GM21723 (cell line): ENCODE measurements around the gene ANXA11.

Source experiments
- ATAC-seq: cut with Tn5 transposase; IDR thresholded peaks from one replicate; pipeline ENCODE4 v1.9.1; 2021; ENCODE audit warnings: mild to moderate bottlenecking, moderate library complexity; ENCODE audit not compliant: unreplicated experiment

The ANXA11 gene

DNA sequence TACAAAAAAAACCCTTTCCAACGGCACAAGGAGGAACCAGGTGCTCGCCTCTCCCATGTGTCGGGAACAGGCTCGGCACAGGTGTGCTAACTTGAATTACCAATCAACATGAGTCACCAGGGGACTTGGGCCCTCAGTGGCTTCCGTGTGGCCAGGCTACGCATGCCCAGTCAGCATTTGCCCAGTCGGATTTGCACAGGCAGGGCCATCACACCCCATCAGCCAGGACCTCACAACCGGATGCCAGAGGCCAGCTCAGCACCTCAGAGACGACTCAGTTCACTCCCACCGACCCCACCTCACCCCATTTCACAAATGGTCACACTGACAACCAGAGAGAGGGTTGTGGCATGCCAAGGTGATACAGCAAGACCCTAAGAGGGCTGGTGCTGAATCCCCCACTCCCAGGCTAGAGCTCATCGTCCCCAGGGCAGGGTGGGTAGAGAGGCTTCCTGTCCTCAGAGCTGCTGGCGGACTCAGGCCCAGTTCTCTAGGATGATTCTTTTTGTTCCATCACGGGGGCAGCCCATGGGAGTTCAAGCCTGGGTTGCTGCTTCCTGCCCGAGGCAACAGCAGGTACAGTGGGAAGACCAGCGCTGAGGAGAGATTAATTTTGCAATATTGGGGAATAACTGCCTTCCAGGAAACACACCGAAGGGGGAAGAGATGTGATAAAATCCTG lies 13.6 kb downstream of the ANXA11 start:
- no peak for ATAC-seq

DNA sequence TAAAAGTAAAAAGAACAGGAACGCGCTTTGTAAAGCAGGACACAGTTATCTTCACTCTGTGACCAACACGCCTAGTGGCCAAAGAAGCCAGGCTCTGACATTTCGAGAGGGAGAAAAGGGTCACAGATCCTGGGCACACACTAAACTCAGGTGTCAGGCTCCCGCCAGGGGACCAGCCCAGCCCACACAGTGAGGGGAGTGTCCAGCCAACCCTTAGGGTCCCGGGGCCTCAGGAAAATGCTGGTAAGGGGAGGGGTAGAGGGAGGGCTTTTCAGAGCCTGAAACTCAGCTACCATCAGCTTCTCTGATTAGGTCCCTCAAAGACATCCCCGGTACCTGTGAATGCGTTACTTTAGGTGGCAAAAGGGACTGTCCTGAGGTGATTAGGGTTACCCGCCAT lies 16.6 kb downstream of the ANXA11 start:
- no peak for ATAC-seq

DNA sequence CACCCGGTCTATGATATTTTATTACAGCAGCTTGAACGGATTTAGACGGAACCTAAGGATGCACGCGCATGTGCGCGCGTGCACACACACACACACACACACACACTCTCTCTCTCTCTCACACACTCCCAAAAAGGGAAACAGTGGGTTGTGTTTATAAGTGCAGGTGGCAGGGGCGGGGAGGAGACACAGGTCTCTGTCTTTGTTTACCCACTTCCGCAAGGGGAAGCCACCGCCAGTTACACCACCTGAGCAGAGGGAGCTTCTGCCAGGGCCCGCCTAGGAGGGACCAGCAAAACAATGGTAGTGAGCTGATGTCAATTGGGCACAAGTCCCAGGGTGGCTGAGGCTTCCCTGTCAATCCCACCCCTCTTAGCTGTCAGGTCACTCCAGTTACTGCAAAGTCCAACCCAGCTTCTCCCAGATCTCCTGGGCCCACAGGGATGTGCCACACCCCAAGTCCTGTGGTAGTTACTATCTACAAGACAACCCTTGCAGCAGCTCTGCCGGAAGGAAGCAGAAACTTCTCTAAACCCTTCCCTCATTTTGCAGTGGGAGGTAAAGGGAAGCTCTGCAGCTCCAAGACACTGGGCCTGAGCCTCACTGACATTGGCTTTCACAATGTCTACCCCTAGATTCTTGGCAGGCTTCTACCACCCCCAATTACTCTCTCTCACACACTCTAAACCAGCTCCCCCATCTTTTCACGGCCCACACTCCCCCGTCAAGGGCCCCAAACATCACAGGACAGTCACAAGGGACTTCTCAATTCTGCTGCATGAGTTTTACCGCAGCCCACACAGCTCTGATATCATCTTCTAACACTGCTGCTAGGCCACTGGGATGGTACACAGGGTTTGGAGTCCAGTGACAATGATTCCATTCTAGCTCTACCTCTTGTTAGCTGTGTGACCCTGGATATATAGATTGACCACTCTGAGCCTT lies 17.6 kb downstream of the ANXA11 start:
- peak; percentile 87 for ATAC-seq

DNA sequence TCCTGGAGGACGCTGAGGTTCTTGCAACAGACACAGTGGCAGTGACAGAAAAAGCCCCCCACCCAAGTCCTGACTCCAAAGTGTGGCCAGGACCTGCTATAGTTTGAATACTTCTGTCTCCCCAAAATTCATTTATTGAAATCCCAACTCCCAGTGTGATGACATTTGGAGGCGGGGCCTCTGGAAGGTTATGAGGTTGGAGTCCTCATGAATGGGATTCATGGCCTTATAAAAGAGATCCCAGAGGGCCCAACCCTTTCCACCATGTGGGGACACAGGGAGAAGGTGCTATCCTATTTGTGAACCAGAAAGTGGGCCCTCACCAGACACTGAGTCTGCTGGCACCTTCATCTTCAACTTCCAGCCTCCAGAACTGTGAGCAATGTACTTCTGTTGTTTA lies 18.3 kb downstream of the ANXA11 start:
- no peak for ATAC-seq

DNA sequence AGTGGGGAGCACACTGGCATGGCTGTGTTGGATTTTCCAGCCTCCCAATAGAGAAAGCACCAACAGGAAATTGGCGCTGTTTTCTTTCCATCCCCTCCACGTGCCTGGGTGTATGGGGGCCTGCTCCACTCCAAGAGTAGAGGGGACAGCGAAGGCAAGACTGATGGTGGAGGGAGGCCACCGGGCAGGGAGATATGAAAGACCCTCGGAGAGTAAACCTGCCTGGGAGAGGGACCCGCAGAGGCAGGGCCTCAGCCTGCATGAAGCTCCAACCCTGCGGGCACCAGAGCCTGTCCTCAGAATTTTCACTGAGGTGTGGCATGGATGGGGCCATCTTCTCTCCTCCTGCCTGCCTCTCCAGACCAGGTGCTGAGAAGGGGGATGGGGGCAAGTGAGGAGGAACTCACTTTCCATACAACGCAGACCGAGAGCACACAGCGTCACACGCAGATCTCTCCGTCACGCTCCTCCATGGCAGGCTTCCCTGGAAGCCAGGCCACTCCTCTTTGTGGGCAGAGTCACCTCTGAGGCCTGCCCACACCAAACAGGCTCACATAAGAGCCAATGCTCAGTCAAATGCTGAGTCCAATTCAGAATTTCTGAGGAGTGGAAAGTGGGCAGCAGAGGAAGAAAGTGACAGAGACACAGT lies 18.8 kb downstream of the ANXA11 start:
- ATAC-seq, result no peak

DNA sequence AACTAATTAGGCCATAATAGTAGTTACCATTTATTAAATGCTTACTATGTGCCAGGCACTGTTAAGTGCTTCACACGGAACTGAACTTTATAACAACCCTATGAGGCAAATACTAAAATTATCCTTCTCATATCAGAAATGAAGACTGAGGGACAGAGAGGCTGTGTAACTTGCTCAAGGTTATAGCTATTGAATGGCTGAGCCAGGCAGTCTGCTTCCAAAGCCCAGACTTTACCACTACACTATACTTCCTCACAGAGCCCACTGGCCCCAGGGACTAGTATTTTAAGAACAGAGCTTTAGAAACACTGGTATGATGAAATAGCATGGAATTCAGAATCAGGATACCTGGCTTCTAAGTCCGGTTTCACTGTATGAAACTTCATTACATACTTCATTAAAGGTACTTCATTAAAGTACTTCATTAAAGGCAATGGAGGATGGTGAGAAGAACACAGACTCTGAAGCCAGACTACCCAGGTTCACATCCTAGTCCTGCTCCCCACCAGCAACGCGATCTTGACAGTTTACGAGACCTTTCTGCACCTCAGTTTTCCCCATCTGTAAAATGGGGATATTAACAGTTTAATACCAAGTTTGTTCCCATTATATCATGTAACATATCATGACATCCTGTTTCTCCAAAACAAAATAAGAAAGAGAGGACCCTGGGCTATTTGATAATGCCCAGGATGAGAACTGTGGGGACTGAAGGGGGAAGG lies 19.6 kb downstream of the ANXA11 start:
- no peak for ATAC-seq

DNA sequence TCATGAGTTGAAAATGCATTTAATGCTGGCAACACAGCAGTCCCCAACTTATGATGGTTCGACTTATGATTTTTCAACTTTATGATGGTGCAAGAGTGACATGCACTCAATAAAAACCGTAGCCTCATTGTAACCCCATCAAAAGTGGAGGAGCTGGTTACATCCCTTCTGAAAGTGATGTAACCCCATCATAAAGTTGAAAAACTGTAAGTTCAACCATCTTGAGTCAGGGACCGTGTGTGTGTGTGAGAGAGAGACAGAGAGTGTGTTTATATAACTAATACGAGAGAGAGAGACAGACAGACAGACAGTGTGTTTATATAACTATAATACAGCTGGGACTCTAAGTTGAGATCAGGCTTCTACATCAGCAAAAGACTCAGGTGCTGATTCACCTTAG lies 21.0 kb downstream of the ANXA11 start:
- ATAC-seq, result no peak

DNA sequence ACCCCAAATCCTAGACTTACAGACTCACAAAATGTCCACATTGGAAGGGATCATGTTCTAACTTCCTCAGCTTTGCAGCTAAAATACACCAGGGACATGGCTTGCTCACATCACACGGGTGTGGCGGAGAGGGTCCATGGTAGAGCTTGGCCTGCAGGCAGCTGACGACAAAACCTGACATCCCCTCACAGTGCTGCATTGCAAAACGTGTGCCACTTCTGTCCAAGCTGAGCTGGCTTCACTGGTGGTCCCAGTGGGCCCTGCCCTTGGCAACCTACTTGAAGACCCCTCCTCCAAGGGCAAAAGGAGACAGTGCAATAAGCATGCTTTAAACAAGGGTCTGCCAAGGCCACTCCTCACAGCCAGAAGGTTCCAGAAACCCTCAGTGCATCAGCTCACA lies 21.9 kb downstream of the ANXA11 start:
- no peak for ATAC-seq

DNA sequence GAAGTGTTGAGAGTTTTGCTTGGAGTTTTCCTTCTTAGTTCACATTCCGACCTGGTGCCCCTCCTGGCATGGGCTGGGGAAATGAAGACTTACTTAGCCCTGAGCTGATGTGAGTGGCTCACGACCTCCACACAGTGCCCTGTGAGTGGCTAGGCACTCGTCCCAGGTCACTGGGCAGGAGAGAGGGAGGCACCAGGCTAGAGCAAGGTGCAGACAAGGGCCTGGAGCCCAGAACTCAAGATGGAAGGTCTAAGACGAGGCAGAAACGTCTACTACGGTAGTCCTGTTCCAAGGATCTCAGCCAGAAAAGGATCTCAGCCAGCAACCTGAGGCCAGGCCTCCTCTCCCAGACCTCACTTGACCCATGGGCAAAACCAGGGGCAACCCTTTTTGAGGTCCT lies 22.4 kb downstream of the ANXA11 start:
- no peak for ATAC-seq

DNA sequence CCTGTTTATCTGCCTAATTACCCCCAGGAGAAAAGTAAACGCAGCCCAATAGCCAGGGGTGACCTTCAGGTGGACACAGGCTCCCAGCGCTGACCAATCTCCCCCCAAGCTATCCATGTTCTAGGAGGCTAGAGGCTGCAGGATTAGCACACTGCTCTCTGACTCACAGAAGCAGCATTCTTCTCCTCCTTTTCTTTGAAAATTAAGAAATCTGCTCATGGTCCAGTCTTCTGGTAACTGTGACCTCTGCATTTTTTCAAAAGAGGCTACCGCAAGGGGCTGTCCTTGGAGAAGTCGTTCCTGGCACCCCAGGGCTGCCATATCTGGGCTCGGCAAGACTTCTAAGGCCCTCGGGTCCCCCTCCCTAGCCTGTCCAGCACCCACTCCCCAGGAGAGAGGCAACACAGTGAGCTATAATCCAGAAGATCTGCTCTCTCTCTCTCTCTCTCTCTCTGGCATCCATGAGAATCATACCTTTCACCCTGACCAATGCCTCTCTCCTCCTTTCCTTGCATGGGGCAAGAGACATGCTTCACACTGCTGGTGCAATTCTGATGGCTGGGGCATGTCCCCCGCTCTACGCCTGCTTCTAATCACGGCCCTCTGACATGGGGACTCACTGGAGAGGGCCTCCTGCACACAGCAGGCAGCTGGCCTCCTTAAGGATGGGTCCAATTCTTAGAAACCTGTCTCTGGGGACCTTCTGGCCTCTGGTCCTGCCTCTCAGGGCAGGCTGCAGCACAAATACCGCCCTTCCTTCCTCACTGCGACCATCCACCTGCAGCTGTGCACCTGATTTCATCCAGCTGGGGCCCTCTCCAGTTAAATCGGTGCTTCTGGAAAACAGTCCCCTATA lies 27.3 kb downstream of the ANXA11 start:
- no peak for ATAC-seq

DNA sequence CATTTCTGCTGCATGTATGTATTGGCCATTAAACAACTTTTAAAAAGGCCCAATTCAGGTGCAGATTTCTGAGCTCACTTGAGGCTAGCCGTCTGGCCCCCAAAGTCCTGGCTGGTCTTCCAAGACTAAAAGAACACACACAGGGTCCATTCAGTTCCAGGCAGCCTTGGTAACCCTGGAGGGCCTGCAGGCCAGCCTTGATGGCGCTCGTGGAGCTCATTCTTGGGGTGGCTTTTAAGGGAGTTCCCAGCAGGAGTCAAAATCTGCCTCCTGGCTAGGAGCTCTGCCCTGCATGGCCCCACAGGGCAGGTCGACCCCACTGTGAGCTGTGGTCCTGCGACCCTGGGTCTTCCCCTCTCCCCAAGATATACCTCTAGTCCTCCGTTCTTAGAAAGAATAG lies 28.8 kb downstream of the ANXA11 start:
- ATAC-seq, result no peak

DNA sequence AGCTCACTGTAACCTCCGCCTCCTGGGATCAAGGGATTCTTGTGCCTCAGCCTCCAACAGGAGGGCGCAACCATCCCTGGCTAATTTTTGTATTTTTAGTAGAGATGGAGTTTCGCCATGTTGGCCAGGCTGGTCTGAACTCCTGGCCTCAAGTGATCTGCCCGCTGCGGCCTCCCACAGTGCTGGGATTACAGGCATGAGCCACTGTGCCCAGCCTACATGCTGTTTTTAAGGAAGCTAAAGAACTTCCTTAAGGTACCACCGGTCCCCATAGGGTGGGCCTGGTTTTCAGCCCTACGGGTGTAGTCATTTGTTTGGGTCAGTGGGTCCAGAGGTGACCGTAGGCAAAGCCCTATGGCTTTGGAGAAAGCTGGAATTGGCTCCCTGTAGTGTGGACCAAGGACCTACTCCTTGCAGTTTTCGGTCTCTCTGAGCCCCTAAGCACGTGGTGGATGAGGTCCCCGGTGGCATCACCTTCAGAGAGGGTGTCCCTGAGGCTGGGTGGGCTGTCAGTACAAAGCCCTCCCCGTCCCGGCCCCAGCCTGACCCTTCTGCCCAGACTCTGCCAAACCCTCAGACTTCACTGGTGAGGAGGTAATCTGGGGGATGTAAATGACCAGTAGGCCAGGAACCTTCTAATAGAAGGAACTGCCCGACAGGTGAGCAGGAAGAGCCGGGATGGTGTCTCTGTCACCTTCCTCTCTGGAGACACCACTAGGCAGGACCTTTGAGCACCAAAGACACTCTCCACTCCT lies 30.5 kb downstream of the ANXA11 start:
- no peak for ATAC-seq

DNA sequence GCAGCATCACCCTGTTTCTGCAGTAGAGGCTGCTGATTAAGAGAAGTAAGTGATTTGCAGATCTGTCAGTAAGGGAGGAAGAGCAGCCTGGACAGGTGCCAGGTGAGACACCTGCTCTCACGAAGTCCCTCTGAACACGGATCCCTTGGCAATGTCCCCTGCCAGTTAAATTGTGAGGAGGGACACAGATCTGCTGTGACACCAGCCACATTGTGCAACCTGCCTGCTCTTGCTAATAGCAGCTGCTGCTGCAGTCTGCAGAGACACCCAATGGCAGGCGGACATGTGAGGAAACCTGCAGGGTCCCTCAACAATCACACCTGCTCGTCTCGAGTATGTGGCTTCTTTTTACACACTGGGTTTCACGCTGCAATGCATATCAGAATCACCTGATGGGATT lies 31.9 kb downstream of the ANXA11 start:
- no peak for ATAC-seq

DNA sequence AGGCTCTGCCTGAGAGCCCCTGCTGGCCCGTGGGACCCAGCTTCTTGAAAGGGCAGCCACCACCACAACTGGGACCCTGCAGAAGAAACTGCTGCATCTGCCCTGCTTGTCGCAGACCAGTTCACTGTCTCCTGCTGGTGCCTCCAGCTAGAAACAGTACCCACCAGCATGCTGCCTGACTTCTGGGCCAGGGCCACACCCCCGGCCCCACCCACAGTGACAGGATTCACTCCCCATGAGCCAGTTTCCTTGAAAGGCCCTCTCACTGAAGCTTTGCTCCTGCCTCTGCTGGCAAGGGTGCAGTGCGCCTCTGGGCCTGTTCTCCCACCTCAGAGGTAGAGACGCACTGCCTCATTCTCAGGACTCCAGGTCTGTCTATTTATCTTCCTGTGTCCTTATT lies 32.4 kb downstream of the ANXA11 start:
- no peak for ATAC-seq

DNA sequence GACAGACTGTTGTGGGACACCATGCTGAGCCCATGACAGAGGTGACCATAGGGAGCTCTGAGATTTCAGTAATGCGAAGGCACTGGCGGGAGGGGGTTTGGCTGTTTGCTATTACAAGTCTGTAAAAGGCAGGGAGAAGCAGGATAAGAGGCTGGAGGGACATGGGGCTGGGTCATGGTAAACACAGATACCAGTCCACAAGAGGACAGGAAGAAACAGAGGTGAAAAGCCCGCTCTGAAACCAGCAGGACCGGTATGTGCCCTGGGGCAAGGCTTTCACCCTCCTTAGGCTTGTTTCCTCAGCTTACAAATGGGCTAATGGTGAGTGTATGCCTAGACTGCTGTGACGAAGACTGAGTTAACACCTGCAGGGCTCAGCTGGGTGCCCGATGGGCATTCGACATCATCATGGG lies 34.1 kb downstream of the ANXA11 start:
- ATAC-seq, result no peak

DNA sequence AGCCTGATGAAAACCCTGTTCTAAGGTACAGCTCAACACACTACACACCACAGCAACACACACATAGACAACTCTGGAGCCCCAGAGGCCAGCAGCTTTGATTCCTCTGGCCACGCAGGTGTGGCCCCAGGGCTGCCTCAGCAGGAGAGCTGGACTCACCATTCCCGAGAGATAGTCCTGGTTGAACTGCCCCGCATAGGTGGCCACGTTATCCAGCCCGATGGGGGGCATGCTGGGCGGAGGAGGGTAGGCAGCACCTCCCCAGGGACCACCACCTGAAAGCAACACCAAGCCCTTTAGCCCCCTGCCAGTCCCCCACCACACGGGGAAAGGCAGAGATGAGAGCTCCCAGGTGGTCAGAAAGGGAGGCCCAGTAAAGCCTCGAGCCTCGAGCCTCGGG lies 34.7 kb downstream of the ANXA11 start:
- ATAC-seq, result no peak

DNA sequence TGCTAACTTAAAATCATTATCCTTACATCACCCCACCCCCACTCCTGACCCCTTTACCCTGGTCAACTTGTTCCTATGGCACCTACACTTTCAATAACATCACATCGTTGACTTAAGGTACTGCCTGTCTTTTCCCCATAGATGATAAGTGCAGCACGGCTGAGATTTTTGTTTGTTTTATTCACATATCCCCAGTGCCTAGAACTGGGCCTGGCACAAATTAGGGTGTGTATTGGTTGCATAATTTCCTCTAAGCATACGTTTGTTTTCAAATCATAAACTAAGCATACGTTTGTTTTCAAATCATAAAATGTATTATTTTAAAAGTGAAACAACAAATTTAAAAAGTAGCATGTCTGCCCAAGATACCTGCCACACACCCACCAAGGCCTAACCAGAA lies 35.3 kb downstream of the ANXA11 start:
- ATAC-seq, result no peak

DNA sequence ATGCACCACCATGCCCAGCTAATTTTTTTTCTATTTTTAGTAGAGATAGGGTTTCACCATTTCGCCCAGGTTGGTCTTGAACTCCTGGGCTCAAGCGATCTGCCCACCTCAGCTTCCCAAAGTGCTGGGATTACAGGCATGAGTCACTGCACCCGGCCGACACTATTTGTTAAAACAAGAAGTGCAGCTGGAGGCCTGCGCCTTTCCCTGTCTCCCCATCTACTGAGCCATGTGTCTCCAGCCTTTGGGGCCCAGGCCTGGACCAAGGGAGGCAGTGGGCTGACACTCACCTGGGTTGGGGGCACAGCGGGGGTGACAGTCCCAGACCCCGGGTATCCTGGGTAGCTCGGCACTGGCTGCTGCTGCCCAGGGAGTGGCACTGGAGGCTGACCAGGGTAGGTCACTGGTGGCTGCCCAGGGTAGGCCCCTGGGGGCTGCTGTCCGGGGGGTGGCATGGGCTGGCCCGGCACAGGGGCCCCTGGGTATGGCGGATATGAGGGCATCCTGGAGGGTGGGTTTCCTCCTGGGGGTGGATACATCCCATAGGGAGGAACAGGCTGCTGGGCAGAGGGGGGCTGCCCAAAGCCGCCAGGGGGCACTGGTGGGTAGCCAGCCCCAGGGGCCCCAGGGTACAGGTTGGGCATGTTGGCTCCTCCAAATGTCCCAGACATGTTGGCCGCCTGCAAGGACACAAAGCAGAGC lies 36.5 kb downstream of the ANXA11 start:
- peak; percentile 46 for ATAC-seq

DNA sequence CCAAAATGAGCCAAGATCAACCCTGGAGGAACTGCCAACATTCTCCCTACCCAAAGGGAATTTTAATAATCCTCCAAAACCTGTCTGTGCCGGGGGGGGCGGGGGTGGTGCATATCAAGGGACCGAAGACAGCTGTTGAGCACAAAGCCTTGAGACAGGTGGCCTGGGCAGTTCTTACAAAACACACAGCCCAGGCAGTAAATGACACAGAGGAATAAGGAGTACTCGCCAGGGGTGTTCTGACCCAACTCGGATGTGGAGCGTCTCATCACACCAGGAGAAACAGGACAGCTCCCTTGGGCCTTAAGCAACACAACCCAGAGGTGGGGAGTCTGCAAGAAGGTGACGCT lies 37.2 kb downstream of the ANXA11 start:
- ATAC-seq, result no peak
